Keratinocyte (primary cell): ENCODE results near the gene DIAPH1.

ENCODE experiments used
- EZH2 ChIP-seq: IDR thresholded peaks from one replicate; pipeline ENCODE4 v1.6.1; 2012; ENCODE audit warnings: inconsistent platforms, mild to moderate bottlenecking, low read length, moderate library complexity
- TF ChIP-seq, protein P1 (sequence below), 3 experiments: IDR thresholded peaks in 1 of 3; conservative IDR thresholded peaks in 1 of 3; optimal IDR thresholded peaks in 1 of 3; 2 replicates in 2 of 3; 3 replicates in 1 of 3; pipeline versions ENCODE3 to v1.5.1; 2011; ENCODE audit warnings: low read length in 3 of 3, mild to moderate bottlenecking in 3 of 3, moderate library complexity in 2 of 3, control low read depth in 1 of 3, inconsistent platforms in 1 of 3; ENCODE audit not compliant: insufficient read depth in 2 of 3; ENCODE audit errors: extremely low read depth in 1 of 3

DNA sequence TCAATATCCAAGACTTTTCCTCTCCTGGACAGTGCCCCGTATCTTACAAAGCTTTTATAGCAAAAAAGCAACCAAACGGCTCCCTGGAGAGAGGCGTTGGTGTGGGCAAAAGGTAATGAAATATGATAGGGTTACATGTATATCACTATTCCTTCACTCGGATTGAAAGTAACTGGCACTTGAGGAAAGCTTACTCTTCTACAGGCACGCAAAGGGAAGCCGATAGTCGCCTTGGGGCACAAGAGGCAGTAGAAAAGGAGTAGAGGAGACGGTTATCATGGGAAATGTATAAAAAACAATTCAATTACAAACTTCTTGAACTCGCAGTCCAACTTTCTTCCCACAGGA is 1.1 kb downstream of the DIAPH1 start:
- TF ChIP-seq EZH2: no peak
- TF ChIP-seq, protein P1, sequence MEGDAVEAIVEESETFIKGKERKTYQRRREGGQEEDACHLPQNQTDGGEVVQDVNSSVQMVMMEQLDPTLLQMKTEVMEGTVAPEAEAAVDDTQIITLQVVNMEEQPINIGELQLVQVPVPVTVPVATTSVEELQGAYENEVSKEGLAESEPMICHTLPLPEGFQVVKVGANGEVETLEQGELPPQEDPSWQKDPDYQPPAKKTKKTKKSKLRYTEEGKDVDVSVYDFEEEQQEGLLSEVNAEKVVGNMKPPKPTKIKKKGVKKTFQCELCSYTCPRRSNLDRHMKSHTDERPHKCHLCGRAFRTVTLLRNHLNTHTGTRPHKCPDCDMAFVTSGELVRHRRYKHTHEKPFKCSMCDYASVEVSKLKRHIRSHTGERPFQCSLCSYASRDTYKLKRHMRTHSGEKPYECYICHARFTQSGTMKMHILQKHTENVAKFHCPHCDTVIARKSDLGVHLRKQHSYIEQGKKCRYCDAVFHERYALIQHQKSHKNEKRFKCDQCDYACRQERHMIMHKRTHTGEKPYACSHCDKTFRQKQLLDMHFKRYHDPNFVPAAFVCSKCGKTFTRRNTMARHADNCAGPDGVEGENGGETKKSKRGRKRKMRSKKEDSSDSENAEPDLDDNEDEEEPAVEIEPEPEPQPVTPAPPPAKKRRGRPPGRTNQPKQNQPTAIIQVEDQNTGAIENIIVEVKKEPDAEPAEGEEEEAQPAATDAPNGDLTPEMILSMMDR (optimal IDR thresholded peaks at IDR 0.05 in 1 of 3, IDR thresholded peaks at IDR 0.05 in 1 of 3, conservative IDR thresholded peaks at IDR 0.05 in 1 of 3; ENCODE audit: extremely low read depth in 1 of 3, insufficient read depth in 2 of 3, low read length in 3 of 3): no peak
